Measurements from ENCODE around the gene IL21R. TPM values are rescaled to one million over a fixed set of nuclear protein-coding genes. Genes with fewer than 3 reads are reported as not detected.

Gene IL21R
- total and polyA plus RNA-seq, 2 donors (not counting 1 experiment from before 2014, with no cell fraction given): 28.5 to 32.1 TPM

GRCh38 chr16:27366687-27367460, 35.1 kb upstream of the IL21R start:
- H3K27me3 ChIP-seq (replicated peaks in 1 of 4; ENCODE audit: control extremely low read depth in 1 of 4, control insufficient read depth in 3 of 4, insufficient read depth in 4 of 4, low read length in 3 of 4): no peaks in the 10 kb centered on the region
- H3K9me3 ChIP-seq (ENCODE audit: control extremely low read depth in 1 of 3, control insufficient read depth in 2 of 3, insufficient read depth in 1 of 3, low read length in 2 of 3): peaks cover 2 to 14% (median 8%) of the 10 kb centered on the region in 3 donors
- ChIA-PET CTCF (interaction anchor here (0.7 to 6.1 kb wide), 43 partner anchors 9 to 257 kb away, joined by 3 to 121 read pairs (median 6); partner anchors contain the start of gene IL21R), POLR2A (interaction anchor here (0.7 to 3.2 kb wide), 12 partner anchors 12 to 193 kb away, joined by 3 to 20 read pairs (median 8); partner anchors contain the start of gene IL21R)
- Mint-ChIP-seq H3K27ac (peak overlapping the region; percentile 96), H3K4me3 (peak overlapping the region; percentile 78), H3K27me3 (no peaks in the 10 kb centered on the region), H3K9me3 (ENCODE audit: insufficient read depth) (peaks cover 2% of the 10 kb centered on the region), H3K4me1 (peaks cover 56% of the 10 kb centered on the region)
- peak overlapping the region; percentile 55 for H3K9ac ChIP-seq (ENCODE audit: low read length)
- intact Hi-C loops (cut with micrococcal nuclease): loop anchor here (1.0 to 2.0 kb wide), 5 partner anchors 48 to 254 kb away; partner anchors contain the start of gene KDM8
- ATAC-seq (ENCODE audit: low read depth) (peak; percentile 2), DNase-seq (no peak)
- TF ChIP-seq EZH2 (IDR thresholded peaks at IDR 0.05; ENCODE audit: borderline replicate concordance, insufficient read depth, low read depth, low read length, poor library complexity, severe bottlenecking) (no peak), CTCF (IDR thresholded peaks at IDR 0.05) (no peak)
- H2AFZ ChIP-seq (ENCODE audit: insufficient read depth, low read depth, low read length, poor library complexity, severe bottlenecking): no peak overlapping the region
- H3K36me3 ChIP-seq (replicated peaks in 1 of 2; ENCODE audit: control extremely low read depth in 1 of 2, control insufficient read depth in 1 of 2, extremely low read depth in 1 of 2, insufficient read depth in 2 of 2, low read length in 1 of 2): peaks cover 6 to 25% of the 10 kb centered on the region in 2 experiments
- peaks cover 21% of the 10 kb centered on the region for H4K20me1 ChIP-seq (ENCODE audit: control insufficient read depth, insufficient read depth, low read length, poor library complexity, severe bottlenecking)
- H3K79me2 ChIP-seq (ENCODE audit: control insufficient read depth, insufficient read depth, low read length): peaks cover 7% of the 10 kb centered on the region
- H3K4me2 ChIP-seq (replicated peaks; ENCODE audit: low read depth, low read length, poor library complexity, severe bottlenecking): peak overlapping the region; percentile 64
- H3K4me3 ChIP-seq (ENCODE audit: control extremely low read depth in 1 of 5, extremely low read depth in 1 of 5, insufficient read depth in 1 of 5, low read depth in 2 of 5, low read length in 4 of 5): peak overlapping the region in 3 of 5 experiments; percentile 15 to 32 (median 16)
- WGBS (ENCODE audit: insufficient coverage): 35% methylated on average over 10 of the region's 14 CpGs
- peaks cover 28 to 49% of the 10 kb centered on the region in 2 donors for H3K4me1 ChIP-seq (ENCODE audit: control insufficient read depth in 2 of 2, insufficient read depth in 2 of 2, low read length in 2 of 2)
- peak overlapping the region; percentile 97 for H3K27ac ChIP-seq (ENCODE audit: low read length in 2 of 2)
